NCI-H524 treated with DMSO at 0.1 percent for 48 hours (cell line): ENCODE results near the gene NUTM2E.
"Not testable (repeated sequence)": the region's sequence is repeated elsewhere in the genome, so short reads cannot be mapped to it uniquely, and the experiment has no call there.

Source experiments
- DNase-seq: peaks from one replicate; lab custom pipeline; 2025; lab: John Stamatoyannopoulos, UW

NUTM2E gene

DNA sequence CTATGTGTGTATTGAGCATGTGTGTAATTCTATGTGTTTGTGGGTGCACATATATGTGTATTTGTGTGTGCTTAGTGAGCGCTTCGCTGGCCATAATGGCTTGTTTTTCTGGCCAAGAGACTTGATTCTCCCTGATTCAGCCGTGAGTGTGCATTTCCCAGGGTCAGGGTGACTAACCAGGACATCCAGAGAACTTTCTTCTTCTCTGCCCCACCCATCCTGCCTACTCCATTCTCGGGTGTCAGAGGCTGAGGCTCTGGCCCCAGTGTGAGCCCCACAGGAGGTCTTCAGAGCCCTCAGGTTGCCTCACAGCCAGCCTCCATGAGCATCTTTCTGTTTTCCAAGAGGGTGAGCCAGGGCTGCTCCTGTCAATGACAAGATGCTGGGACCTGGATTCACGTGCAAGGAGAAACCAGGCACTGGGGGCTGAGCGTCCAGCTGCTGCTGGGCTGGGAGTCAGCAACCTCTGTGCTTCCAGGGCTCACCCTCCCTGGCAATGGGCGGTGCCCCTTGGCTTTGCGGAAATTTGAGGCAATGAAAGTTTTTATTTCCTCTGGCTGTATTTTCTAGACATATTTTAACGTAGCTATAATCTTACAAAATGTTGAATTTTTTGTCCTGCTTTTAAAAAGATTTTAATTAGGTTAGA is 40.5 kb downstream of the NUTM2E start:
- DNase-seq = not testable (repeated sequence)

DNA sequence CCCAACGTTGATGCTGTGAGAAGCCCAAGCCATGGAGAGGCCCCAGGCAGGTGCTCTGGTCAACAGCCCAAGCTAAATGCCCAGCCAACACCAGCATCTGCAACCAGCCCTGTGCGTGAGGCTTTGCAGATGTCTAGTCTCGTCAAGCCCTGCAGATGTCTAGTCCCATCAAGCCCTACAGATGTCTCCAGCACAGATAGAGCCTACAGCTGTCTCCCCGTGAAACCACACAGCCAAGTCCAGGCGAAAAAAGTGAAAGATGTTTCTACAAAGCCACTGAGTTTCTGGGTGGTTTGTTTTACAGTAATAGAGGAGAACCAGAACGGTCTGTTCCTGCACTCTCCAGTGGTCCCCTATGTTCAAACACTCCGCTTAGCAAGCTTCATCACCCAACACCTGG is 41.5 kb downstream of the NUTM2E start:
- DNase-seq = not testable (repeated sequence)

DNA sequence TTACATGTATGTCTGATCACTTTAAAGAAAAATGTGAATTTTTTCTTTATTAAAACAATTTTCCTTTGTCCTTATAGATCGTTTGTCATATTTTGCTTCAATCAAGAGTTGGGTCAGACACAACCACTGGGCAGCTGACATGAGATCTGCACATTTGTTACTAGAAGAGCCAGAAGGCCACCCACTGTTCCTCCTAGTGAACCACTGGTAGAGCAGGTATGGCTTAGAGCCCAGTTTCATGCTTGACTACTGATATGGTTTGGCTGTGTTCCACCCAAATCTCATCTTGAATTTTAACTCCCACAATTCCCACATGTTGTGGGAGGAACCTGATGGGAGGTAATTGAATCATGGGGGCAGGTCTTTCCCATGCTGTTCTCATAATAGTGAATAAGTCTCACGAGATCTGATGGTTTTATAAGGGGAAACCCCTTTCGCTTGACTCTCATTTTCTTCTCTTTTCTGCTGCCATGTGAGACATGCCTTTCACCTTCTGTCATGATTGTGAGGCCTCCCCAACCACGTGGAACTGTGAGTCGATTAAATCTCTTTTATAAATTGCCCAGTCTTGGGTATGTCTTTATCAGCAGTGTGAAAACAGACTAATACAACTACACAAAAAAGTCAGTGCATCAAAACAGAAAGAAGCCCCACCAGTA is 43.0 kb downstream of the NUTM2E start:
- not testable (repeated sequence) for DNase-seq

DNA sequence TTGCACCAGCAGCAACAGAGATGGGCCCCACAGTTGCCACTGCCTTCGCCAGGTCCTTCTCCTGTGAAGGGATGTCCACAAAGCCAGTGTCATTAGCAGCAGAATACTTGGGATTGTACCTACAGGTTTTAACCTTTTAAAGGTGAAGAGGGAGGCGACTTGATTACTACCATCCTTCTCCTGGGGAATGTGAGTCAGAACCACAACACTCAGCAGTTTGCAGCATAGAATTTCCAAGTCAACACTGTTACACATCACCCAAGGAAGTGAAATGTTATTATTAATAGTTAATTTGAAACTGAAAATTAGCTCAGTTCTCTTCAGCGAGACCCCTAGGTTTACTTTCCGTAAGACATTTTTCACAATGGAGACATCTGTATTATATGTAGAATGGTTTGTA is 45.2 kb downstream of the NUTM2E start:
- not testable (repeated sequence) for DNase-seq
